Upper lobe of left lung (tissue), 6 donors: ENCODE measurements around the gene DYSF. TPM values are rescaled to one million over a fixed set of nuclear protein-coding genes. Genes with fewer than 3 reads are reported as not detected.
A peak's percentile ranks its signal among the peaks of the same experiment; 100 is the strongest.

Experiments used
- ATAC-seq, 2 donors: fragments of 200-7000 bp; cut with Tn5 transposase; one replicate each; pipeline ENCODE4 v1.9.1; 2022; ENCODE audit warnings: mild to moderate bottlenecking in 2 of 2, moderate library complexity in 2 of 2; ENCODE audit not compliant: low FRiP score in 2 of 2
- DNase-seq, 2 donors: peaks; one replicate each; pipeline ENCODE4 v3.0.0-alpha.2; 2019 to 2020
- H3K27ac ChIP-seq, 4 donors: fragments of 200-600 bp; sonication (generic); one replicate each; pipeline ENCODE4 v1.5.1; 2016 to 2019
- H3K27me3 ChIP-seq, 4 donors: fragments of 200-600 bp; sonication (generic); one replicate each; pipeline ENCODE4 v1.5.1; 2017 to 2019
- H3K36me3 ChIP-seq, 4 donors: fragments of 200-600 bp; sonication (generic); one replicate each; pipeline ENCODE4 v1.5.1; 2016 to 2019
- H3K4me1 ChIP-seq, 4 donors: fragments of 200-600 bp; sonication (generic); one replicate each; pipeline ENCODE4 v1.5.1; 2018 to 2019
- H3K4me3 ChIP-seq, 4 donors: fragments of 200-600 bp; sonication (generic); one replicate each; pipeline ENCODE4 v1.5.1; 2017 to 2019; ENCODE audit warnings: mild to moderate bottlenecking in 2 of 4, moderate library complexity in 1 of 4
- H3K9me3 ChIP-seq, 4 donors: fragments of 200-600 bp; sonication (generic); one replicate each; pipeline ENCODE4 v1.5.1; 2018 to 2019
- EP300 ChIP-seq, 4 donors: sonication (generic); formaldehyde crosslinking; IDR thresholded peaks; one replicate each; pipeline ENCODE4 v1.5.1; 2017; ENCODE audit warnings: antibody characterized with exemption in 4 of 4, control low read depth in 2 of 4
- POLR2A ChIP-seq, 4 donors: fragments of 450-650 bp; IDR thresholded peaks; one replicate each; pipeline ENCODE4 v1.5.1; 2016 to 2017; ENCODE audit warnings: antibody characterized with exemption in 4 of 4, mild to moderate bottlenecking in 2 of 4
- POLR2AphosphoS5 ChIP-seq, 2 donors: sonication (generic); formaldehyde crosslinking; IDR thresholded peaks; one replicate each; pipeline ENCODE4 v1.5.1; 2017; ENCODE audit warnings: antibody characterized with exemption in 2 of 2
- WGBS, 2 donors: methylation state at CpG; one replicate each; pipeline ENCODE4 v1.1.5; 2017 to 2018; 5-methylcytosine and 5-hydroxymethylcytosine counted together
- total RNA-seq, 6 donors: library from RNA; depleted of rRNA in 4 of 6; stranded (reverse); fragments of >200 nt in 4 of 6; gene quantifications; one replicate each; pipeline versions ENCODE4 v1.1.0 to v1.2.1, GENCODE V29; 2016 to 2021
- TF ChIP-seq, protein P1 (sequence below), 6 experiments: fragments of 450-650 bp in 4 of 6; fragments of 200-600 bp in 2 of 6; sonication (generic) in 2 of 6; IDR thresholded peaks; one replicate each; pipeline ENCODE4 v1.5.1; 2016 to 2019; ENCODE audit warnings: antibody characterized with exemption in 6 of 6
- donor health status: DM: no; HTN: no; CAD: no; lungs with moderate emphysema.
- donor health status: DM: no; HTN: yes; CAD: no; lungs with severe emphysema.

The DYSF gene
- total RNA-seq, 6 donors from 2014 or later: 17.5 to 72.7 (median 42.7) TPM

- Histone ChIP-seq H3K4me3 (no peak overlapping the region), H3K9me3 (peaks cover 0 to 13% (median 8%) of the 10 kb centered on the region in 4 donors), H3K4me1 (no peaks in the 10 kb centered on the region), H3K27me3 (no peaks in the 10 kb centered on the region), H3K27ac (no peak overlapping the region), H3K36me3 (peaks cover 0 to 56% (median 16%) of the 10 kb centered on the region in 4 donors)
- TF ChIP-seq, protein P1, sequence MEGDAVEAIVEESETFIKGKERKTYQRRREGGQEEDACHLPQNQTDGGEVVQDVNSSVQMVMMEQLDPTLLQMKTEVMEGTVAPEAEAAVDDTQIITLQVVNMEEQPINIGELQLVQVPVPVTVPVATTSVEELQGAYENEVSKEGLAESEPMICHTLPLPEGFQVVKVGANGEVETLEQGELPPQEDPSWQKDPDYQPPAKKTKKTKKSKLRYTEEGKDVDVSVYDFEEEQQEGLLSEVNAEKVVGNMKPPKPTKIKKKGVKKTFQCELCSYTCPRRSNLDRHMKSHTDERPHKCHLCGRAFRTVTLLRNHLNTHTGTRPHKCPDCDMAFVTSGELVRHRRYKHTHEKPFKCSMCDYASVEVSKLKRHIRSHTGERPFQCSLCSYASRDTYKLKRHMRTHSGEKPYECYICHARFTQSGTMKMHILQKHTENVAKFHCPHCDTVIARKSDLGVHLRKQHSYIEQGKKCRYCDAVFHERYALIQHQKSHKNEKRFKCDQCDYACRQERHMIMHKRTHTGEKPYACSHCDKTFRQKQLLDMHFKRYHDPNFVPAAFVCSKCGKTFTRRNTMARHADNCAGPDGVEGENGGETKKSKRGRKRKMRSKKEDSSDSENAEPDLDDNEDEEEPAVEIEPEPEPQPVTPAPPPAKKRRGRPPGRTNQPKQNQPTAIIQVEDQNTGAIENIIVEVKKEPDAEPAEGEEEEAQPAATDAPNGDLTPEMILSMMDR (IDR thresholded peaks at IDR 0.05): no peak
- TF ChIP-seq EP300 (IDR thresholded peaks at IDR 0.05) (no peak), POLR2A (IDR thresholded peaks at IDR 0.05) (no peak), POLR2AphosphoS5 (IDR thresholded peaks at IDR 0.05) (no peak)
- ATAC-seq: no peak
- DNase-seq: no peak
- WGBS, 2 donors: 80 to 87% methylated on average over 18 of the region's 18 CpGs
Measured at GRCh38 chr2:71662665-71663394, 209.5 kb downstream of the DYSF start.

GRCh38 chr2:71664161-71664560 lies 210.8 kb downstream of the DYSF start:
- H3K27me3 ChIP-seq: no peaks in the 10 kb centered on the region
- WGBS, 2 donors: 82 to 83% methylated on average over 9 to 11 of the region's 11 CpGs
- H3K4me3 ChIP-seq: no peak overlapping the region
- no peak for DNase-seq
- H3K4me1 ChIP-seq: no peaks in the 10 kb centered on the region
- H3K36me3 ChIP-seq: peaks cover 0 to 63% (median 18%) of the 10 kb centered on the region in 4 donors
- ATAC-seq: no peak
- TF ChIP-seq, protein P1 (IDR thresholded peaks at IDR 0.05): no peak
- no peak for TF ChIP-seq POLR2A (IDR thresholded peaks at IDR 0.05)
- TF ChIP-seq EP300 (IDR thresholded peaks at IDR 0.05): no peak
- no peak for TF ChIP-seq POLR2AphosphoS5 (IDR thresholded peaks at IDR 0.05)
- no peak overlapping the region for H3K27ac ChIP-seq
- H3K9me3 ChIP-seq: peaks cover 0 to under 1% (median 0%) of the 10 kb centered on the region in 4 donors

- TF ChIP-seq, protein P1 (IDR thresholded peaks at IDR 0.05): no peak
- no peak for TF ChIP-seq EP300 (IDR thresholded peaks at IDR 0.05)
- no peak for TF ChIP-seq POLR2AphosphoS5 (IDR thresholded peaks at IDR 0.05)
- TF ChIP-seq POLR2A (IDR thresholded peaks at IDR 0.05): no peak
- 89 to 95% methylated on average over 7 to 11 of the region's 11 CpGs for WGBS, 2 donors
- no peaks in the 10 kb centered on the region for H3K4me1 ChIP-seq
Measured at GRCh38 chr2:71665168-71666093, 212.1 kb downstream of the DYSF start.

GRCh38 chr2:71666094-71666474 lies 212.7 kb downstream of the DYSF start:
- H3K27ac ChIP-seq: no peak overlapping the region
- no peak for DNase-seq
- no peak for ATAC-seq
- H3K9me3 ChIP-seq: no peaks in the 10 kb centered on the region
- H3K4me1 ChIP-seq: no peaks in the 10 kb centered on the region
- no peak for TF ChIP-seq POLR2AphosphoS5 (IDR thresholded peaks at IDR 0.05)
- TF ChIP-seq EP300 (IDR thresholded peaks at IDR 0.05): no peak
- no peak for TF ChIP-seq POLR2A (IDR thresholded peaks at IDR 0.05)
- TF ChIP-seq, protein P1 (IDR thresholded peaks at IDR 0.05): no peak
- H3K27me3 ChIP-seq: no peaks in the 10 kb centered on the region
- peaks cover 0 to 69% (median 25%) of the 10 kb centered on the region in 4 donors for H3K36me3 ChIP-seq
- no peak overlapping the region for H3K4me3 ChIP-seq
- WGBS, 2 donors: 84 to 99% methylated on average over 5 of the region's 5 CpGs

More at GRCh38 chr2:71665168-71666093, 212.1 kb downstream of the DYSF start:
- H3K27ac ChIP-seq: no peak overlapping the region
- H3K9me3 ChIP-seq: no peaks in the 10 kb centered on the region
- no peak overlapping the region for H3K4me3 ChIP-seq
- no peak for ATAC-seq
- no peaks in the 10 kb centered on the region for H3K27me3 ChIP-seq
- peak in 1 of 2 donors; percentile 14 for DNase-seq
- H3K36me3 ChIP-seq: peaks cover 0 to 63% (median 23%) of the 10 kb centered on the region in 4 donors
